Keratinocyte (primary cell): ENCODE data around the gene CBX2. TPM values are rescaled to one million over a fixed set of nuclear protein-coding genes. Genes with fewer than 3 reads are reported as not detected.

ENCODE experiments used
- DNase-seq: peaks from one replicate; pipeline ENCODE4 v3.0.0-alpha.2; 2011; ENCODE audit warnings: low read depth, missing footprints, low spot score
- FAIRE-seq: peaks from 2 replicates; lab custom pipeline; 2011; peaks lifted over from hg19 to GRCh38; lab: Jason Lieb, UNC
- H2AFZ ChIP-seq: 2 replicates; pipeline ENCODE4 v1.6.0; 2012; ENCODE audit warnings: low read length, control low read depth, inconsistent platforms; ENCODE audit not compliant: control insufficient read depth
- H3K27ac ChIP-seq: 2 replicates; pipeline ENCODE4 v1.5.1; 2011; ENCODE audit warnings: low read length; ENCODE audit not compliant: control insufficient read depth, insufficient read depth
- H3K27me3 ChIP-seq: 3 replicates; pipeline ENCODE4 v1.6.0; 2011; ENCODE audit warnings: low read length; ENCODE audit not compliant: control insufficient read depth, insufficient read depth; ENCODE audit errors: extremely low read depth
- H3K36me3 ChIP-seq, 2 experiments: 2 replicates in 1 of 2; 3 replicates in 1 of 2; pipeline ENCODE4 v1.5.1; 2011; ENCODE audit warnings: low read length in 2 of 2, mild to moderate bottlenecking in 1 of 2; ENCODE audit not compliant: control insufficient read depth in 2 of 2, insufficient read depth in 2 of 2; ENCODE audit errors: extremely low read depth in 1 of 2
- H3K4me1 ChIP-seq: 3 replicates; pipeline ENCODE4 v1.5.1; 2011; ENCODE audit warnings: low read length; ENCODE audit not compliant: control insufficient read depth, insufficient read depth; ENCODE audit errors: extremely low read depth
- H3K4me2 ChIP-seq: 3 replicates; pipeline ENCODE4 v1.6.0; 2011; ENCODE audit warnings: low read depth, low read length; ENCODE audit not compliant: control insufficient read depth, insufficient read depth; ENCODE audit errors: extremely low read depth
- H3K4me3 ChIP-seq, 3 experiments: fragments of 200-600 bp in 1 of 3; sonication (generic) in 1 of 3; 2 replicates in 2 of 3; 3 replicates in 1 of 3; pipeline ENCODE4 v1.5.1; 2011 to 2016; ENCODE audit warnings: low read length in 3 of 3, mild to moderate bottlenecking in 3 of 3, control low read depth in 2 of 3, inconsistent platforms in 1 of 3, low read depth in 1 of 3, mixed read lengths in 1 of 3, mixed run types in 1 of 3, moderate library complexity in 1 of 3; ENCODE audit not compliant: control insufficient read depth in 2 of 3, insufficient read depth in 2 of 3; ENCODE audit errors: extremely low read depth in 1 of 3
- H3K79me2 ChIP-seq: 2 replicates; pipeline ENCODE4 v1.6.0; 2012; ENCODE audit warnings: low read length; ENCODE audit not compliant: control insufficient read depth, insufficient read depth
- H3K9ac ChIP-seq: 3 replicates; pipeline ENCODE4 v1.6.0; 2011; ENCODE audit warnings: low read length; ENCODE audit not compliant: control insufficient read depth, insufficient read depth; ENCODE audit errors: extremely low read depth
- H3K9me1 ChIP-seq: 3 replicates; pipeline ENCODE4 v1.6.0; 2011; ENCODE audit warnings: low read length; ENCODE audit not compliant: control insufficient read depth, insufficient read depth; ENCODE audit errors: extremely low read depth
- H3K9me3 ChIP-seq: 2 replicates; pipeline ENCODE4 v1.5.1; 2012; ENCODE audit warnings: low read depth, low read length; ENCODE audit not compliant: control insufficient read depth
- H4K20me1 ChIP-seq: 3 replicates; pipeline ENCODE4 v1.6.0; 2011; ENCODE audit warnings: low read length; ENCODE audit not compliant: control insufficient read depth, insufficient read depth; ENCODE audit errors: extremely low read depth
- CTCF ChIP-seq, 3 experiments: IDR thresholded peaks in 1 of 3; conservative IDR thresholded peaks in 1 of 3; optimal IDR thresholded peaks in 1 of 3; 2 replicates in 2 of 3; 3 replicates in 1 of 3; pipeline versions ENCODE3 to v1.5.1; 2011; ENCODE audit warnings: low read length in 3 of 3, mild to moderate bottlenecking in 3 of 3, moderate library complexity in 2 of 3, control low read depth in 1 of 3, inconsistent platforms in 1 of 3; ENCODE audit not compliant: insufficient read depth in 2 of 3; ENCODE audit errors: extremely low read depth in 1 of 3
- EZH2 ChIP-seq: IDR thresholded peaks from one replicate; pipeline ENCODE4 v1.6.1; 2012; ENCODE audit warnings: inconsistent platforms, mild to moderate bottlenecking, low read length, moderate library complexity
- dilution Hi-C: fragments of 300-500 bp; cut with MboI; formaldehyde crosslinking; loops from one replicate; pipeline ENCODE4 v1.7.0; 2020; ENCODE audit warnings: low sequenced_read_pairs; ENCODE audit not compliant: extremely low pct_ligation_motif_present
- polyA plus RNA-seq, 5 experiments: library from polyadenylated mRNA; depleted of rRNA in 3 of 5; stranded (reverse) in 3 of 5; stranded (forward) in 1 of 5; unstranded in 1 of 5; fragments of >200 nt; gene quantifications; 1 replicate in 1 of 5; 2 replicates in 3 of 5; 3 replicates in 1 of 5; pipeline versions ENCODE4 v1.2.1 to v1.2.3, GENCODE V29; 2011 to 2012; ENCODE audit warnings: missing spikeins in 2 of 5, low read depth in 1 of 5, low replicate concordance in 1 of 5

Gene CBX2
- polyA plus RNA-seq, 1 donor (not counting 4 experiments of a cell fraction or from before 2014, with no cell fraction given), result 1.7 TPM

GRCh38 chr17:79732254-79732653 is 45.7 kb upstream of the CBX2 start:
- Histone ChIP-seq H3K79me2 (no peaks in the 10 kb centered on the region), H4K20me1 (no peaks in the 10 kb centered on the region), H3K9me3 (no peaks in the 10 kb centered on the region), H3K36me3 (no peaks in the 10 kb centered on the region), H3K9ac (no peak overlapping the region), H2AFZ (no peak overlapping the region), H3K4me2 (no peak overlapping the region), H3K9me1 (no peaks in the 10 kb centered on the region), H3K27me3 (no peaks in the 10 kb centered on the region), H3K4me1 (no peaks in the 10 kb centered on the region), H3K4me3 (no peak overlapping the region), H3K27ac (no peak overlapping the region)
- FAIRE-seq (no peak), DNase-seq (no peak)
- TF ChIP-seq EZH2, result no peak
- TF ChIP-seq CTCF (optimal IDR thresholded peaks at IDR 0.05 in 1 of 3, IDR thresholded peaks at IDR 0.05 in 1 of 3, conservative IDR thresholded peaks at IDR 0.05 in 1 of 3; ENCODE audit: extremely low read depth in 1 of 3, insufficient read depth in 2 of 3, low read length in 3 of 3), result no peak
- dilution Hi-C loops, result no loop called here

- no peaks in the 10 kb centered on the region for H3K9me1 ChIP-seq
- no peak overlapping the region for H2AFZ ChIP-seq
- no peaks in the 10 kb centered on the region for H4K20me1 ChIP-seq
- H3K36me3 ChIP-seq, result no peaks in the 10 kb centered on the region
- H3K4me3 ChIP-seq, result no peak overlapping the region
- no peaks in the 10 kb centered on the region for H3K9me3 ChIP-seq
- no peaks in the 10 kb centered on the region for H3K4me1 ChIP-seq
- H3K9ac ChIP-seq, result no peak overlapping the region
- peaks cover 7% of the 10 kb centered on the region for H3K27me3 ChIP-seq
- TF ChIP-seq EZH2 (no peak), CTCF (optimal IDR thresholded peaks at IDR 0.05 in 1 of 3, IDR thresholded peaks at IDR 0.05 in 1 of 3, conservative IDR thresholded peaks at IDR 0.05 in 1 of 3; ENCODE audit: extremely low read depth in 1 of 3, insufficient read depth in 2 of 3, low read length in 3 of 3) (no peak)
- H3K79me2 ChIP-seq, result no peaks in the 10 kb centered on the region
- dilution Hi-C loops, result no loop called here
- H3K4me2 ChIP-seq, result no peak overlapping the region
- FAIRE-seq (no peak), DNase-seq (no peak)
- no peak overlapping the region for H3K27ac ChIP-seq
These were observed 44.9 kb upstream of the CBX2 start for GRCh38 chr17:79732804-79733691.
